ENCODE data around the gene WWOX.

The WWOX gene

DNA sequence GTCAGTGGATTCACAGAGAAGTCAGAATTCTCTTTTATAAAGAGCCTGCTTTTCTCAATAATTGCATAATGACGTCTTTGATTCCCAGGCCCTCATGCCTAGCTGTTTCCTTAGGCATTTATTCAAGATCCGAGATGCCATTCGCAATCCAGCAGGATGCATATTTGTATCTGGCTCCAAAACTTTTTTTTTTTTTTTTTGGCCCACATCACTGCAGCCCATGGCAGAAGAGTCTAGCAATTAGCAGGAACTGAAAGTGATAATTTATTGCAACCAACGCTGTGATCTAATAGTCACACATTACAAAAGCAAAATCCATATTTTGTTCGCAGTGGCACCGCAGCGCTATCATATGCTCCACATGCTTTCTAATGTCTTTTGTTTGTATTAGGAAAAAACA lies 997.7 kb downstream of the WWOX start:
- DNase-seq, result no peak

DNA sequence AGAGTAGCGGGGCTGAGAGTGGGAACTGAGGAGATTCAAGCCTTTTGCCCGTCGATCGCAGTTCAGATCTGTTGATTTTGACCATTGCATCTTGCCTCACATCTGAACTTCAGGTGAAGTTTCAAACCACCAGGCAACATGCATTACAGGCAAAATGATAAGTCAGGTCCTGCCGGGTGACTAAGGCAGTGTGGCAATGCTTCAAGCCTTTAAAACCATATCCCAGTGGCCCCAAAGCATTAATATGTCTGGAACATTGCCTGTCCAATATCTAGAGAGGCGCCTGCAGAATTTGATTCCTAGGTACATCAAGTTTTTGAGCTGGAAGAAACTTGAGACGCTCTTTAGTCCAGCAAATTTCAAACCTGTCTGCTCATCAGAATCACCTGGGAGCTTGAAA lies 998.3 kb downstream of the WWOX start:
- no peak for DNase-seq

DNA sequence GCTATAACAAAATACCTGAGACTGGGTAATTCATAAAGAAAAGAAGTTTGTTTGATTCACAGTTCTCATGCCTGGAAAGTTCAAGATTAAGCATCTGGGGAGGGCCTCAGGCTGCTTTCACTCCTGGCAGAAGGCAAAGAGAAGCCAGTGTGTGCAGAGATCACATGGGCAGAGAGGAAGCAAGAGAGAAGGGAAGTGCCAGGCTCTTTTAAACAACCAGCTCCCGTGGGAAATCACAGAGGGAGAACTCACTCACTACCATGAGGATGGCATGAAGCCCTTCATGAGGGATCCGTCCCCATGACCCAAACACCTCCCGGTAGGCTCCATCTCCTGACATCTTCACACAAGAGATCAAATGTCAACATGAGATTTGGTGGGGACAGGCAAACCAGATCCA lies 999.5 kb downstream of the WWOX start:
- DNase-seq, result no peak

DNA sequence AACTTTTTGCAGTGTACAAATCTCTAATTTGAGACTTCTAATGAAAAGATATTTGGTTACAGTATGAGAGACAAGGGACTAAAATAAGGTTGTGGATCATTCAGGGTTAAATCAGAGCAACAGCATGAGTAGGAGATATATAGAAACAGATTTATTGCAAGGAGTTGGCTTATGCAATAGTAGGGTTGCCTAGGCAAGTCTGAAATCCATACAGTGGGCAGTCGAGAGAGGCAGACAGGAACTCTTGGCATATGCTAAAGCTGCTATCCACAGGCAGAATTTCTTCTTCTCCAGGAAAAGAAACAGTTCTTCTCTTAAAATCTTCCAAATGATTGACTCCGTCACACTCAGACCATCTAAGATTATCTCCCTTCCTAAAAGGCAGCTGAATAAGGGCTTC lies 1000.3 kb downstream of the WWOX start:
- no peak for DNase-seq

DNA sequence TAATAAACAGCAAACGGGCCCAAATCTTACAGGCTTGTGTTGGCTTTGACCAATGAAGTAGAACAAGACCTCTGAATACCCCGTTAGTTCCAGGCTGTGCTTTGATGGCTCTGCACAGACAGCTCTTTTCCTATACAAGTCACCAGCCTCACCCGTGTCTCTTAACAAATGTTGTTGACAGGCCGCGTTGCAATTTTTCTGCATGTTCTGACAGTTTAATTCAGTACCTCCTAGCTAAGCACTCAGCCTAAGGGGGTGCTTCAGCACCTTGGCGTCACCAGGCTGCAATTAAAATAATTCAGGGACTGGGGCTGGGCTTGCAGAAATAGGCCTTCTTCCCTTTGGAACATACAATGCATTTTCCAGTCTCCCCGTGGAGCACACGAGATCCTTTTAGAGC lies 1001.0 kb downstream of the WWOX start:
- no peak for DNase-seq

DNA sequence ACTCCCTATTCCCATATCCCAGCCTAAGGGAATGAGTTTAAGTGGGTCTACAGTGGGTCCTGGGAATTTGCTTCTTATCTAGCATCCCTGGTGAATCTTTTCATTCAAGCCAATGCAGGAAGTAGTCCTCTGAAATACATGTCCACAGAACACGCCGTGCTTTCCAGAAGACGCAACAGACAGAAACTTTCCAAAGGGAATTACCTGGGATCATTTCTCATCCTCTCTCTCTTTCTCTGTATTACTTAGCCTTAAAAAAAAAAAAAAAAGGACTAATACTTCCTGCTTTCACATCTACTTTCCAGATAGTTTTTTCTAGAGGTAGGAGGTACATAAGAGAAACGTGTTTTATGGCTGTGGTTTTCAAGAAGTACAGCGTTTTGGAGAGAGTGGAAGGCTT lies 1002.0 kb downstream of the WWOX start:
- DNase-seq, result no peak

DNA sequence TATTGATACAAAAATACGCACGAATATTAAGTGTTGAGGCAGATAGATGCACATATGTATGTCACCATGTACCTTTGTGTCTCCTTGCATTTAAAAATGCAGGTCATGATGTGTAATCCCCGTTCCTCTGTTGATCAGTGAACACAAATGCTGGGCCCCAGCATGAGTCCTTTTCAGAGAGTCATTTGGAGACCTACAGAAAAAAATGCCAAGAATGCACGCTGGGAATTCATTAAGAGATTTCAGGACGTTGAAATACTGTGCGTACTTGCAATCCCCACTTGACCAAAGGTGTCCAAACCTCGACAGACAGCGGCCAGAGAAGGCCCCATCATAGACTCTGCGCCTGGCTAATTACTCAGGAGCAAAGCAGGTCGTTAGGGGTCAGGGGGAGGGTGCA lies 1005.1 kb downstream of the WWOX start:
- no peak for DNase-seq

DNA sequence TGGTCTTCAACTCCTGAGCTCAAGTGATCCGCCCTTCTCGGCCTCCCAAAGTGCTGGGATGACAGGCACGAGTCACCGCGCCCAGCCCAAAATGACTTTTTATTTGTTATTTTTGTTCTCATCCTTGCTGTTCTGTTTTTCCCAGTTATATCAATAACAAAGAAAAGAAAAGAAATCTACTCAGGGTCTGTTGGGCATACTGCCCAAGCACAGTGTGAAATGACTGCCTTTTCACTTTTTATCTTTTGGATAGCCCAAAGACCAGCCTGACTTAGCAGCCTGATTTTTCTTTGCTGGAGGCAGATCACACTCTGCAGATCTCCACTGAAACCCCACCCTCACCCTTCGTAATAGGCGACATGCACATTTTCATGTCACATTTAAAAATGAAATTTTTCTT lies 1007.8 kb downstream of the WWOX start:
- DNase-seq, result no peak

DNA sequence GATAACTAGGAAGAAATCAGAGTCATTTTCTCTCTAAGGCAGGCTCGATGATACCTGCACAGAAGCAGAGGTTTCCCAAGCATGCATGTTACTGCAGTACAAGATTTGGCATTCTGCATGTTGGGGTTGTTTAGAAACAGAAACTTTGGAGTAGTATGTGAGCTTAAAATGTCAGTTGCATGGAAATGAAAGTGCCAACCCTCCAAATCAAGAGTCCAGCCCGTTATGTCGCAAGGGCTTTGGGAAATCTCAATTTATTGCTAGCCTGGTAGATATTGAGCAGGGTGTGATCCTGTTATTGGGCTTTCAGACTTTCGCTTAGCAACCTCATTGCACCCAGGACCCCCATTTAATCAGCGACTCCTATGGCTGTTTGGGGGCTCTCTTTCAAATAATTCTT lies 1010.3 kb downstream of the WWOX start:
- DNase-seq, result no peak

DNA sequence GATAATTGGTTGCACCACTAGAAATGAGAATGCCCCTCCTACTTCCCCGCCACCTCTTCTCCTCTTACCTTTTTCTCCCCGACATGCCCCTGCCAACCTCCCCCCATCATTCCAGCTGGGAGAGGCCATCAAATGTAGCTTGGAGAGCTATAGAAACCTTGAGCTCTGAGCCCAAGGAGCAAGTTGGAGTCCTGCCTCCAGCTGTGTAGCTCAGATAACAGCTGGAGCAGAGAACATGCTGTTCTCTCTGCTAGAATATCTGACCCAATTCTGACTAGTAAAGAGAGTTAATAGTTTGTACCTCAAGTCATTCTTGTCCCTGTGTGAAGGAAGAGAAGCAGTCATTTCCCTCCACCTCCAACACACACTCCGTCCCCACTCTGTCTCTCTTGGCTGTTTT lies 1010.8 kb downstream of the WWOX start:
- no peak for DNase-seq

DNA sequence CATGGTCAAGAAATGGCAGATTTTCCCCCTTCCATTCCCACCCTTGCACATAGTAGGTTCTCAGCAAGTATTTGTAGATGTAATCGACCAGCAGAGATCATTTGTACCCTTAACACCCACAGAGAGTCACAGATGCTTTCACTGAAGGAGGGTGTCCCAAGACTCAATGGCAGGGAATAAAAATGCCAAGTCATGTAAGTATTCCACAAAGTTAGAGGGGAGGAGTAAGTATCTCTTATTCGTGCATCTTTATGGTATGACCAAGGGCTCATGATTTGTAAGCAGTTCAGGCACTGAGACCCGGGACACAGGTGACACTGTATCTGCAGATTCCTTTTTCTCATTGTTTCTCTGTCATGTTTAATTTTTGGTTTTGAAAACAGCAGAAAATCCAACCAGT lies 1011.5 kb downstream of the WWOX start:
- DNase-seq, result no peak

DNA sequence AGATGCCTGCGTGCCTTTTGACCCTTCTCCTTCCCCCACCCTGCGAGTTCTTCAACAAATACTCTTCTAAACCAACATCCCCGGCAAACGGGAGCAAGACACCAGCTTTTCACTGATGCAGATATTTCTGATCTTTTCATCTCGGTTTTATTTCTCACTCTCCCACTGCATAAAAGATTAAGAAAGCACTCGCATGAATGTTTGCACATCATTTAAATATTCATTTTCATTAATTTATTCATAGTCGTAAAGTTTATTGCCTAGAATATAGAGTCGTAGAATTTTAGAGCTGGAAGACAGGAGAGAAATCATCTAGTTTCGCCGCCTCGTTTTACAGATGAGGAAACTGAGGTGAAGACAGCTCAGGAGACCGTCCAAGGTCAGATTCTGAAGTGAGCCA lies 1013.0 kb downstream of the WWOX start:
- DNase-seq, result no peak

DNA sequence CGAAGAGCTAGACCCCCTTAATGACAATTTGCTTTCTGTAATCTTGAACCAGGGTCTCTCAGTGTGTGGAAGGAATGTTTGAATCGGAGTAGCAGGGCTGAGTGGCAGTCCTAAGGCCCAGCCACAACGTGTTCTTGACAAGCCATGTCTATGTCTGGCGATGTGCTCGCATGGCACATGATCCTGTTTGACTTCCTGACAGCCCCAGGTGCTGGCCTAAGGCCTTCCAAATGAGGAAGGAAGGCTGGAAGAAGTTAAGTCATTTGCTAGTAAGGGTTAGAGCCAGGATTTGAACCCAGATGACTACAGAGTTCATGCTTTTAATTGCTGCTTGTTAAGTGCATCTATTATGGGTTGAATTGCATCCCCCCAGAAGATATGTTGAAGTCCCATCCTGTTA lies 1014.4 kb downstream of the WWOX start:
- DNase-seq, result no peak

DNA sequence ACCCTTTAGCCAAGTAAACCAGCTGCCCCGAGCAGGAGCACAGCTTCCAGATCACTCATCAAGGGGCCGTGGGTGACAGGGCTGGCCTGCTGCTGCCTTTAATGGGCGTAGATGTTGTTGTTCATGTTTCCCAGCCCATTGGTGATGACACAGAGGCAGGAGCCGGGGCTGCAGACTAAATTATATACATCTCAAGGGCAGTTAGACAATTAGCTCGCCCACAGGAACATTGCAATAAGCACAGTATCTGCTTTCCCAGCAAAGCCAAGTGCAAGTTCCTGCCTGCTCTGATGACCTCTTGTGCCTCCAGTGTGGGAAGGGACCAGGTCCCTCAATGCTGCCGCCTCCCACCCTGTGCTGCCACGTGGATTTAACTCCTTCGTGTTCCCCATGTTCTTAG lies 1015.3 kb downstream of the WWOX start:
- no peak for DNase-seq

DNA sequence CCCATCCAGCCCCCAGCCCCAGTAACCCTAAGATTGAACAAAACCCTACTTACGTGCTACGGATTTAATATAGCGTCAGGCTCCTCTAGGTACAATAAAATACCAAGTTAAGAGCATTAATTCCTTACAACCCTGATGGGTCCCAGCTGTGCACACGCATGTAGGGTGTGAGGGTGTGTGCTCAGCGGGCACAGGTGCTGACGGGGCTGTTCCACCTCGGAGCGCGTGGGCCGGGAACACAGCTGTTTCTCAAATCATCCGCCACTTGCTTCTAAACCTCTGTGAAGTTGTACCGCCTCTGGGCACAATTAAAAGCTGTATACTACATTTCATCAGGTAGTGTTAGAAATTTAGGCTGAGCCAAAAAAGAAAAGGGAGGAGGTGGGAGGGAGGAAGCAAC lies 1022.5 kb downstream of the WWOX start:
- DNase-seq, result no peak

DNA sequence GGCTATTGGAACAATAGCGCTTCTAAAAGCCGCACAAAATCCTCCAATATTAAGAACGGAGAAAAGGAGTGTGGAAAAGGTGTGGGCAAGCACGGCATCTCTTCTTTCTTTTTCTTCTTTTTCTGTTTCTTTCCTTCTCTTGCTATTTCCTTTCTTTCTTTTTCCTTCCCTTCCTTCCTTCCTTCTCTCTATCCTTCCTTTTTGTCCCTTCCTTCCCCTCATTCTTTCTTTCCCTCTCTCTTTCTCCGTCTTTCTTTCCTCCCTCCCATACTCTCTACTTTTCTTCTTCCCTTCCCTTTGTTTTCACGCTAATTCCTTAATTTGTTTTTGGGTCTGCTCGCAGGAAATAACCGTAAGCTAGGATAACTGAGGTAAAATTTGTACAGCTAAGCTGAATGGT lies 1022.9 kb downstream of the WWOX start:
- DNase-seq, result no peak

DNA sequence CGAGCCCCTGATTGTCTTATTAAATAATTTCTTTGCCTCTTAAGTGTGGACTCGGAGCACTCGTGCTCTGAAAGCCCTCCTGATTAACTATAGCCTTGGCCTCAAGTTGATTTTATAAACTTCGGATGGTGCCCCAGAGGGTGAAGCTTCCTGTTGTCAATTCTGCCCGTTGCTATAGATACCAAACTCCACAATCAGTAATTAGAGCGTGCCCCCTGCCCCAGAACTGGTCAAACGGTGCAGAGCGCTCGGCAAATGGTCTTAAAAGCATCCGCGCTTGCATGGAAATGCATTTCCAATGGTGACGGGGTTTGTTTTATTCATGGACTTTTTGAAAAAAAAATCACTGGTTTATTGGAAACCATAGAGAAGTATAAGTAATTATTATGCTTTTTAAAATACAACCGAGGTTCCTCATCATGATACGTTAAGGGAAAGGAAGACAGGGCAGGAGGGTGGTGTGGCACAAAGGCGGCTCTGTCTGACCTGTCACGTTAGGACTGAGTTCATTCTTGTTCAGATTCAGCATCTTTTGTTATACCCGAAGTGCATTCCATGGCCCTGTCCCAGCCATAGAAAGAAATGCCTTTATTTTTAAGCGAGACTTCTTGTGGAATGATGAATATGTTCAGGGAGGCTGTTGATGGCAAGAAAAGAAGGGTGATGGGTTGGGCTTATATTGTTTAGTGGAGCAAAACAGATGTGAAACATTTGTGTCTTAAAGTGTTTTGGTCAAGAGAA lies 1024.7 kb downstream of the WWOX start:
- DNase-seq, result no peak

DNA sequence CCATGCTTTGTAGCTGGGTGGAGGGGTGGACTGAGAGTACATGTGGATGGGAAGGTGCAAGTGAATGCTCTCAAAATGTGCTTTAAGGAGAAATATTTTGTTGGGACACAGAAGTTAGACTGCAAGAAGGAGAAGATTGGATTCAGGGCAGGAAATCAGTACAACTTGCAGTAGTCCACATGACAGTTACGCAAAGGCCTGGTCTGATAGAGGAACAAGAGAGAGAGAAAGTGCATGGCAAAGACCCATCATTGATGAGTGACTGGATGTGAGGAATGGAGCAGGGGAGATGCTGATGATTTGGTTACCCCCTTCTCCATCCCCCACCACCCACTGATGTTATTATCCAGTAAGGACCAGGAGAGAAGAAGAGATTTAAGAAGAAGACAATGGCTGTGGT lies 1028.3 kb downstream of the WWOX start:
- no peak for DNase-seq

DNA sequence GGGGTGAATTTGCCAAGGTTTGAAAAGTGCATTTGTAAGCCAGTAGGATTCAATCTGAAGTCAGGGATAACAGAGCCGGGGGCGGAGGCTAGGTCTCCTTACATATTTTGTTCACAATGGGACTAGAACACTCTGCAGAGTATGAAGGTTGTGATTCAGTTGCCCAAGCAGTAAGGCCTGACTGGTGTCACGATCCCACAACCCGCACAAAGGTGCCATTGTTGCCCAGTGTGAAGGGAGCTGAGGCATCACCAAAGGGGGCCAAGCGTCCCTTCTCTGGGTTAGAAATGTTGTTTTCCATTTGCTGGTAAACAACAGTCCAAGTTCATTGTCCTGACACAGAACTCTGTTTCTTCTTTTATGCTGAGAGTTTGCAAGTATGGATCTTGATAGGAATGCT lies 1029.3 kb downstream of the WWOX start:
- DNase-seq, result no peak

DNA sequence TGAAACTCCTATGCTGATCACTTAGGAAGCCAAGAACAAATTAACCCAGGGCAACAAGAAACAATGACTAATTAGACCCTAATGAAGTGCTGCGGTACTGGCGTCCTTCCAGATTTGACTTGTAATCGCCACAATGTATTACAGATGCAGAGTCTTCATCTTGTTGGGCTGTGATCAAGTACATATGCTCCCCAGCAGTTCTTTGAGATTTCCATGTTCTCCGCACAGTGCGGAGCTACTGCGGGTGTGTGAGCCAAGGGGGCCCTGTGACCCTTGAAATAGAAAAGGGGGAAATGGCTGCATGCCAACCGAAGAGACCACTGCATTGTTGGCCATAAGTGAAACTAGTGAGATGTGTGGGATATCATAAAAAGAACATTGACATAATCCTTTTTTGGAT lies 1031.2 kb downstream of the WWOX start:
- no peak for DNase-seq

DNA sequence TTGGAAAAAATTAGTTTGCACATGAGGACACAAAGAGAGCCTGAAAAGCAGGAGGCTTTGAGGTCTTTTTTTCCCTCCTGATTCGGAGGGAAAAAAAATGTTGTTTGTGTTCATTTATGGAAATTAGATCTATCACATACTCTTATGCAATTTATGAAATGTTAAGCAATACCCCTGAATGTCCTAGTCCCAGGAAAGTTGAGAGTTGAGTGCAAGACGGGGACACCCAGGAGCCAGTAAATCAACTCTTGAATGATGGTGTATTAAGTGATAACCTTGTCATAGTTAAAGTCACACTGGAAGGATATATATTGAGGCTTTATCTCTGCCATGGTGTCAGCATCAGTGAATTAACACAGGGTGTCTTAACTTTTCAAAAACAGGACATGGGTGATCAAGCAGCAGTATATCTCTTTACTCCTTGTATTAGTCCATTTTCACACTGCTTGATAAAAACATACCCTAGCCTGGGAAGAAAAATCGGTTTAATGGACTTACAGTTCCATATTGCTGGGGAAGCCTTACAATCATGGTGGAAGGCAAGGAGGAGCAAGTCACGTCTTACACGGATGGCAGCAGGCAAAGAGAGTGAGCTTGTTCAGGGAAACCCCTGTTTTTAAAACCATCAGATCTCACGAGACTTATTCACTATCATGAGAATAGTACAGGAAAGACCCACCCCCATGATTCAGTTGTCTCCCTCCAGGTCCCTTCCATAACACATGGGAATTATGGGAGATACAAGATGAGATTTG lies 1032.0 kb downstream of the WWOX start:
- DNase-seq, result no peak

DNA sequence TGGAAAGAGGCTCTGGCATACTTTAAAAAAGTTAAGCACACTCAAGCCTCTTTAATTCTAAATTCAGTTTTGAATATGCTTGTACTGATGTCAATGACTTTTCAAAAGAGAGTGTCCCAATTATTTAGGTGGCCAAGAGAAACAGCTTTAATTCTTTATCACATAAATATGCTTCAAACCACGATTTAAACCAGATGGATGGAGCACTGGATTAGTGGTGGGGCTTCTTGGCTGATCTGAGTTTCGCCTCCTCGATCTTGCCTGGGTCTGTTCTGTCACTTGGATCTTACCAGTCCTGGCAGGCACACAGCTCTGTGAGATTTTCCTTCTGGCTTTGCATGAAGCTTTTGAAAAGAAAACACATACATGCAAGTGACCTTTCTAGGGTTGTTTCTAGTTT lies 1033.2 kb downstream of the WWOX start:
- no peak for DNase-seq

DNA sequence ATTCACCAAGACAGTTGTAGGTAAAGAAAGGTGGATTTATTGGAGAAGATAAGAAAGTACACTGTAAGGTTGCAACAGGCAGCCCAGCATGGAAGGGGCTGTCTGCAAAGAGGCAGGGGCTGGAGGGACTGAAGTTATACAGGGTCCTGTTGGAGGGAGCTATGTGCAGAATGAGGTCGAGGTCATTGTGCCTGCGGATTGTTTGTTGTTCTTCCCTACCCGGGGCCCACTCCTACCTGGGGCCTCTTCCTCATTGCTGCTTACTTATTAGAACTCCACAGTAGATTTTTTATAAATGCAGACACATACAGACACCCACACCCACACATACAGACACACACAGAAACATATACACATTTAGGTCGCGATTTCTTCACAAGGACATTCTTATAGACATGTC lies 1034.8 kb downstream of the WWOX start:
- DNase-seq, result no peak

DNA sequence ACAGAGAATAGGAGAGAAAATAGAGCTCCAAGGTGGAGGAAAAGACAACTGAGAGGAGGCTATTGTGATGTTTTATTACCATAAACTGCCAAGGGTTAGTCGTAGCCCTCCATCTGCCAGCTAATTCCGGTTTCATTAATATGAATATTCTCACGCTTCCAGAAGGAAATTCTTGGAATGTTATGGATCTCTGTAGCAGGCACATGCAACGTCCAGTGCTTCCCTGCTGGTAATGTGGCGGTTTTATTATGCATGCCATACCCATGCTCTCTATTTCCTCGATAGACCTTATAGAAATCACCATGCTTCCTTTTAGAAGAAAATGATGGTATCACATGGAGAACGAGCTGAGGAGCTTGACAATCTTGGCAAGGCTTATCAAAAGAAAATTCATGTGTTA lies 1037.5 kb downstream of the WWOX start:
- no peak for DNase-seq

DNA sequence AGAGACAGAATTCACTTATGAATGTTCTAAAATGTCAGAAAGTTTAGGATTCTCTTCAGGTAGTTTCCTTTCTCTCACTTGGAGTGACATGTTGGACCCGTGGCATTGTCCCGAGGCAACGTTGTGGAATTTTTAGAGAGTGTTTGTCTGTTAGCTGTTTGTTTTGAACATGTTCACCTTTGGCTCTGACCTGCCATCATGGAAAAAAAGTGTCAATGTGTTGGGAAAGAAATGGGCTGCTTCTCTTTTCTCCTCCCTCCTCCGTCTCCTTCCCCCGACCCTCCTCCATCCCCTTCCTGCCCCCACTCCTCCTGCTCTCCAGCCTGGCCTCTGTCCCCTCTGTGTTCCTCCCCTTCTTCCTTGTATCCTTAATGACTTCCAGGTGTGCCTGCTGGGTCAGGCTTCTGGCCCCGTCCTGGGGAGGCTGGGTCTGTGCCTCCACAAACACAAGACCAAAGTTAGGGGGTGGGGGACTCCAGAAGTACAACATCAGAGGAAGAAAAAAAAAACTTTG lies 1038.0 kb downstream of the WWOX start:
- no peak for DNase-seq

All from activated CD4-positive, alpha-beta T cell treated with anti-CD3 and anti-CD28 coated beads, Interleukin-10, Interleukin-2, amounts not matched to agents 100 ng/mL and 50 ng/mL, durations not matched to agents 16 hours and 8 hours (primary cell).